DMS79 treated with DMSO at 0.1 percent for 48 hours (cell line): ENCODE data around the gene ISG15.
"Not testable (repeated sequence)": the region's sequence is repeated elsewhere in the genome, so short reads cannot be mapped to it uniquely, and the experiment has no call there.

Source experiments
- DNase-seq: peaks from one replicate; lab custom pipeline; 2025; lab: John Stamatoyannopoulos, UW

Gene ISG15

GRCh38 chr1:1046767-1047166 lies 33.5 kb downstream of the ISG15 start:
- no peak for DNase-seq

DNA sequence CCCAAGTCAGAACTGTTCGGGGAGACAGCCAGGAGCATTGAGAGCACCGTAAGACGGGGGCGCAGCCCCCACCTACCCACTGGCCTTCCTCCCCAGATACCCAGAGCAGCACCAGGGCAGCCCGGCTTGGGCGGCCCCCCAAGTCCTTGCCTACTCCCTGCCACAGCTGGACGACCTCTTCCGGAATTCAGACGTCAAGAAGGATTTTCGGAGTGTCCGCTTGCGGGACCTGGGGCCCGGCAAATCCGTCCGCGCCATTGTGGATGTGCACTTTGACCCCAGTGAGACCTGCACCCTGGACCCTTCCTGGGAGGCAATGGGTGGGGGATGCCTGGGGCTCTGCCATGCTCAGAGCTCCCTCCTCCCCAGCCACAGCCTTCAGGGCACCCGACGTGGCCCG lies 34.1 kb downstream of the ISG15 start:
- DNase-seq = no peak

GRCh38 chr1:1047963-1048362 lies 34.7 kb downstream of the ISG15 start:
- no peak for DNase-seq

DNA sequence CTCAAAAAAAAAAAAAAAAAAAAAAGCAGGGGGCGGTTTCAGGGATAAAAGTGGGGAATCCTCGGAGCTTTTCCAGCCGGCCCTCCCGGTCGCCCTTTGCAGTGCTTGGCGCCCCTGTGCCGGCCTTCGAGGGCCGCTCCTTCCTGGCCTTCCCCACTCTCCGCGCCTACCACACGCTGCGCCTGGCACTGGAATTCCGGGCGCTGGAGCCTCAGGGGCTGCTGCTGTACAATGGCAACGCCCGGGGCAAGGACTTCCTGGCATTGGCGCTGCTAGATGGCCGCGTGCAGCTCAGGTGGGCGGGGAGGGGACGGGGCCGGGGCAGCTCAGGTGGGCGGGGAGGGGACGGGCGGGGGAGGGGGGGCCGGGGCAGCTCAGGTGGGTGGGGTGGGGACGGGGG lies 35.5 kb downstream of the ISG15 start:
- DNase-seq = no peak

DNA sequence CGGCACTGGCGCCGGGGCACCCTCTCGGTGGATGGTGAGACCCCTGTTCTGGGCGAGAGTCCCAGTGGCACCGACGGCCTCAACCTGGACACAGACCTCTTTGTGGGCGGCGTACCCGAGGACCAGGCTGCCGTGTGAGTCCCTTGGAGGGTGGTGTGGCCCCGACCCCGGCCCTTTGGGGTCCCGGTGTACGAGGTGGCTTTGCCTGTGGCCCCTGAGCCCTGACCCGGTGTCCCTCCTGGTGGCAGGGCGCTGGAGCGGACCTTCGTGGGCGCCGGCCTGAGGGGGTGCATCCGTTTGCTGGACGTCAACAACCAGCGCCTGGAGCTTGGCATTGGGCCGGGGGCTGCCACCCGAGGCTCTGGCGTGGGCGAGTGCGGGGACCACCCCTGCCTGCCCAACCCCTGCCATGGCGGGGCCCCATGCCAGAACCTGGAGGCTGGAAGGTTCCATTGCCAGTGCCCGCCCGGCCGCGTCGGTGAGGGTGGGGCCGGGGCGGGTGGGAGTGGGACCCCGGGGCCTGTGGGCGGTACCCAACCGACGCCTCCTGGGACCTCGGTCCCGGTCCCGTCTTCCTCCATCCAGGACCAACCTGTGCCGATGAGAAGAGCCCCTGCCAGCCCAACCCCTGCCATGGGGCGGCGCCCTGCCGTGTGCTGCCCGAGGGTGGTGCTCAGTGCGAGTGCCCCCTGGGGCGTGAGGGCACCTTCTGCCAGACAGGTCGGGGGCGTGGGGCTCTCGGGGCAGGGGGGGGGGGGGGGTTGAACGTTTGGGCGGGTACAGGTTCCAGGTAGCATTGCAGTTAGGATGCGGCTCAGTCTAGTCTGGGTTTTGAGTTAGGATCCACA lies 36.2 kb downstream of the ISG15 start:
- DNase-seq = no peak

DNA sequence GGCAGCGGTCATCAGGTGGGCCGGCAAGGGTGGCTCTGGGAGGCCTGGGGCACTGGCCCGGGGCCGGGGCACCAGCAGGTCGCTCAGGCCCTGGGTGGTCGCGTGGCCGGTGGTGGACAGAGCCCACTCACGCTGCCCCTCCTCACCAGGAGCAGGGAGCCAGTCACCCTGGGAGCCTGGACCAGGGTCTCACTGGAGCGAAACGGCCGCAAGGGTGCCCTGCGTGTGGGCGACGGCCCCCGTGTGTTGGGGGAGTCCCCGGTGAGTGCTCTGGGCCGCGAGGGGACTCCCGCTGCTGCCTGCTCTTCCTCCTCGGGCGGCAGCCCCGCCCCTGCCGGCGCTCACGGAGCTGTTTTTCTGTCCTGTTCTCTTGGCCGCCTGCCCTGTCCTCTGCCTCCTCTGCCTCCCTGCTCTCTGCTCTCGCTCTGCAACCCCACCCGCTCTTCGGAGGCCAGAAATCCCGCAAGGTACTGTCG lies 37.3 kb downstream of the ISG15 start:
- DNase-seq = no peak

DNA sequence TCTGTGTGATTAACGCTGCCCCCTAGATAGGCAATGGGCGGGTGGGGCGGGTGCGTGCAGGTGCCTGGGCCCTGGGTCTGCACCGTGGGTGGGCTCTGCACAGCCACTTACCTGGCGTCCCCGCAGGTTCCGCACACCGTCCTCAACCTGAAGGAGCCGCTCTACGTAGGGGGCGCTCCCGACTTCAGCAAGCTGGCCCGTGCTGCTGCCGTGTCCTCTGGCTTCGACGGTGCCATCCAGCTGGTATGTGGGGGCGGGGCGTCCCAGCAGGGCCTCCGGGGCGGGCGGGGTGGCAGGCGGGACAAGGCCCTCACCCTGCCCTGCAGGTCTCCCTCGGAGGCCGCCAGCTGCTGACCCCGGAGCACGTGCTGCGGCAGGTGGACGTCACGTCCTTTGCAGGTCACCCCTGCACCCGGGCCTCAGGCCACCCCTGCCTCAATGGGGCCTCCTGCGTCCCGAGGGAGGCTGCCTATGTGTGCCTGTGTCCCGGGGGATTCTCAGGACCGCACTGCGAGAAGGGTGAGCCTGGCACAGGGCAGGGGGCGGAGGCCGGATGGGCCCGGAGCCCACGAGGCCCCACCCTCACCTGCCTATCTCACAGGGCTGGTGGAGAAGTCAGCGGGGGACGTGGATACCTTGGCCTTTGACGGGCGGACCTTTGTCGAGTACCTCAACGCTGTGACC lies 38.0 kb downstream of the ISG15 start:
- DNase-seq = no peak

GRCh38 chr1:1052003-1052840 lies 38.9 kb downstream of the ISG15 start:
- DNase-seq = no peak

GRCh38 chr1:1053022-1053421 lies 39.7 kb downstream of the ISG15 start:
- no peak for DNase-seq

GRCh38 chr1:1053682-1054081 lies 40.4 kb downstream of the ISG15 start:
- DNase-seq = no peak

GRCh38 chr1:1054099-1054700 lies 40.9 kb downstream of the ISG15 start:
- DNase-seq = no peak

DNA sequence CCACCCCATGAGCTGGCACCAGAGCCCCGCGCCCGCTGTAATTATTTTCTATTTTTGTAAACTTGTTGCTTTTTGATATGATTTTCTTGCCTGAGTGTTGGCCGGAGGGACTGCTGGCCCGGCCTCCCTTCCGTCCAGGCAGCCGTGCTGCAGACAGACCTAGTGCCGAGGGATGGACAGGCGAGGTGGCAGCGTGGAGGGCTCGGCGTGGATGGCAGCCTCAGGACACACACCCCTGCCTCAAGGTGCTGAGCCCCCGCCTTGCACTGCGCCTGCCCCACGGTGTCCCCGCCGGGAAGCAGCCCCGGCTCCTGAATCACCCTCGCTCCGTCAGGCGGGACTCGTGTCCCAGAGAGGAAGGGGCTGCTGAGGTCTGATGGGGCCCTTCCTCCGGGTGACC lies 41.7 kb downstream of the ISG15 start:
- DNase-seq = no peak

DNA sequence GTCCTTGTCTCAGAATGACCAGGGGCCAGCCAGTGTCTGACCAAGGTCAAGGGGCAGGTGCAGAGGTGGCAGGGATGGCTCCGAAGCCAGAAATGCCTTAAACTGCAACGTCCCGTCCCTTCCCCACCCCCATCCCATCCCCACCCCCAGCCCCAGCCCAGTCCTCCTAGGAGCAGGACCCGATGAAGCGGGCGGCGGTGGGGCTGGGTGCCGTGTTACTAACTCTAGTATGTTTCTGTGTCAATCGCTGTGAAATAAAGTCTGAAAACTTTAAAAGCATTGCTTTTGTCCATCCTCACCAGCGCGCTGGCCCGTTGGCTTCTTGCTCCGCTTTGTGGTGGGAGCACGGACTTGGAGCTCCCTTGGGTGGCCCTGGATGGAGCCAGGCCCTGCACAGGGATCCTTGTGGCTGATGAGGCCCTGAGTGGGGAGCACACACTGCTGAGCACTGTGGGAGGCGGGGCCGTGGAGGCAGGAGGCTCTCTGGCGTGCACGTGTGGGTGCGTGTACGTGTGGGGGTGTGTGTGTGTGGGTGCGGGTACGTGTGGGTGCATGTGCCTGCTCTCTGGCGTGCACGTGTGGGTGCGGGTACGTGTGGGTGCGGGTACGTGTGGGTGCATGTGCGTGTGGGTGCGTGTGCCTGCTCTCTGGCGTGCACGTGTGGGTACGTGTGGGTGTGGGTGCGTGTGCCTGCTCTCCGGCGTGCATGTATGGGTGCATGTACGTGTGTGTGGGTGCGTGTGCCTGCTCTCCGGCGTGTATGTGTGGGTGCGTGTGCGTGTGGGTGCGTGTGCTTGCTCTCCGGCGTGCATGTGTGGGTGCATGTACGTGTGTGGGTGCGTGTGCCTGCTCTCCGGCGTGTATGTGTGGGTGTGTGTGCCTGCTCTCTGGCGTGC lies 42.8 kb downstream of the ISG15 start:
- no peak for DNase-seq

DNA sequence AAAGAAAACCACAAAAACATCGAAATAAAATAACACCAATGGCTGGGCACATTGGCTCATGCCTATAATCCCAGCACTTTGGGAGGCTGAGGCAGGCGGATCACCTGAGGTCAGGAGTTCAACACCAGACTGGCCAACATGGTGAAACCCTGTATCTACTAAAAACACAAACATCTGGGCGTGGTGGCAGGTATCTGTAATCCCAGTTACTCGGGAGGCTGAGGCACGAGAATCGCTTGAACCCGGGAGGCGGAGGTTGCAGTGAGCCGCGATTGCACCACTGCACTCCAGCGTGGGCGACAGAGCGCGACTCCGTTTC lies 44.4 kb downstream of the ISG15 start:
- not testable (repeated sequence) for DNase-seq

- DNase-seq = no peak
These were observed 45.0 kb downstream of the ISG15 start for GRCh38 chr1:1058088-1058905.

DNA sequence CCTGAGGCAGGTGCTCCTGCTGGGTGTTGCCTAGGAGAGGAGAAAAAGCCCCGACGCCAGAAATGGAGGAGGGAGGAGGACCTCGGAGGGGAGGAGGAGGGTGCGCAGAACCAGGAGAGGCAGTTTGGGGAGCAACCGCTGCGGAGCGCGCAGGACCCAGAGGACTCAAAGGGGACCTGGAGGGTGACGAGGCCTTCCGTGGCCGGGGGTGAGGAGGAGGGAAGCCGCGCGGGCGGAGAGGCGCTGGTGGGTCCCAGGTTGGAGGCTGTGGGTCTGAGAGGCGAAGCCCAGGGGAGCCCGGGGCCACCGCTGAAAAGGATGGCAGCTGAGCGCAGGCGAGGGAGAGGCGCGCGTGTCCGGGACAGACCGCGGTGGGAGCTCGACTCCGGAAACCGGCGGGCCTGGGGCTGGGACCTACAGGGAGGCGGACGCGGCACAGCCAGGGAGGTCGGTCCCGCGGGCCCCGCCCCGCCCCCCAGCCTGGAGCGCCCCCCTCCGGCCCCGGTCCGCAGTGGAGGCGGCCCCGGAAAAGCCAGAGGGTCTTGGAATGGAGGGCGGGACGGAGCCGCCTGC lies 45.7 kb downstream of the ISG15 start:
- DNase-seq = peak; percentile 28

- peak; percentile 50 for DNase-seq
These were observed 46.4 kb downstream of the ISG15 start for GRCh38 chr1:1059494-1060280.

- DNase-seq = peak; percentile 24
These were observed 47.1 kb downstream of the ISG15 start for GRCh38 chr1:1060281-1061000.
